ENCODE measurements around the gene KIF26A.

KIF26A gene

GRCh38 chr14:104140213-104140462 lies 1.8 kb downstream of the KIF26A start:
- Histone ChIP-seq H3K4me1 (ENCODE audit: control insufficient read depth in 1 of 2, insufficient read depth in 2 of 2, low read length in 2 of 2) (peaks cover 3 to 21% of the 10 kb centered on the region in 2 donors), H3K9me3 (ENCODE audit: control insufficient read depth in 1 of 2, low read length in 2 of 2) (no peaks in the 10 kb centered on the region), H3K27ac (ENCODE audit: low read depth, low read length) (no peak overlapping the region), H3K4me3 (ENCODE audit: low read depth in 1 of 2, low read length in 2 of 2) (no peak overlapping the region), H3K36me3 (ENCODE audit: control insufficient read depth in 1 of 2, insufficient read depth in 2 of 2, low read length in 2 of 2) (no peaks in the 10 kb centered on the region), H3K9ac (ENCODE audit: low read depth in 1 of 2, low read length in 2 of 2) (no peak overlapping the region), H3K27me3 (ENCODE audit: control insufficient read depth in 1 of 2, insufficient read depth in 2 of 2, low read length in 2 of 2) (peaks cover 27 to 33% of the 10 kb centered on the region in 2 donors)

GRCh38 chr14:104140463-104141331 lies 2.3 kb downstream of the KIF26A start:
- Histone ChIP-seq H3K4me3 (ENCODE audit: low read depth in 1 of 2, low read length in 2 of 2) (no peak overlapping the region), H3K4me1 (ENCODE audit: control insufficient read depth in 1 of 2, insufficient read depth in 2 of 2, low read length in 2 of 2) (peaks cover 3 to 16% of the 10 kb centered on the region in 2 donors), H3K27me3 (ENCODE audit: control insufficient read depth in 1 of 2, insufficient read depth in 2 of 2, low read length in 2 of 2) (peaks cover 22 to 28% of the 10 kb centered on the region in 2 donors), H3K9me3 (ENCODE audit: control insufficient read depth in 1 of 2, low read length in 2 of 2) (no peaks in the 10 kb centered on the region), H3K9ac (ENCODE audit: low read depth in 1 of 2, low read length in 2 of 2) (no peak overlapping the region), H3K27ac (ENCODE audit: low read depth, low read length) (no peak overlapping the region), H3K36me3 (ENCODE audit: control insufficient read depth in 1 of 2, insufficient read depth in 2 of 2, low read length in 2 of 2) (no peaks in the 10 kb centered on the region)

- Histone ChIP-seq H3K27ac (ENCODE audit: low read depth, low read length) (no peak overlapping the region), H3K4me3 (ENCODE audit: low read depth in 1 of 2, low read length in 2 of 2) (no peak overlapping the region), H3K36me3 (ENCODE audit: control insufficient read depth in 1 of 2, insufficient read depth in 2 of 2, low read length in 2 of 2) (no peaks in the 10 kb centered on the region), H3K9ac (ENCODE audit: low read depth in 1 of 2, low read length in 2 of 2) (no peak overlapping the region), H3K27me3 (ENCODE audit: control insufficient read depth in 1 of 2, insufficient read depth in 2 of 2, low read length in 2 of 2) (peaks cover 15 to 21% of the 10 kb centered on the region in 2 donors), H3K4me1 (ENCODE audit: control insufficient read depth in 1 of 2, insufficient read depth in 2 of 2, low read length in 2 of 2) (peaks cover 3 to 14% of the 10 kb centered on the region in 2 donors), H3K9me3 (ENCODE audit: control insufficient read depth in 1 of 2, low read length in 2 of 2) (no peaks in the 10 kb centered on the region)
Measured at GRCh38 chr14:104141621-104142091, 3.3 kb downstream of the KIF26A start.

- Histone ChIP-seq H3K4me3 (ENCODE audit: low read depth in 1 of 2, low read length in 2 of 2) (no peak overlapping the region), H3K4me1 (ENCODE audit: control insufficient read depth in 1 of 2, insufficient read depth in 2 of 2, low read length in 2 of 2) (peaks cover 3 to 7% of the 10 kb centered on the region in 2 donors), H3K27me3 (ENCODE audit: control insufficient read depth in 1 of 2, insufficient read depth in 2 of 2, low read length in 2 of 2) (peaks cover 8 to 15% of the 10 kb centered on the region in 2 donors)
Measured at GRCh38 chr14:104142136-104142945, 4.0 kb downstream of the KIF26A start.

GRCh38 chr14:104142946-104143470 lies 4.6 kb downstream of the KIF26A start:
- Histone ChIP-seq H3K9me3 (ENCODE audit: control insufficient read depth in 1 of 2, low read length in 2 of 2) (no peaks in the 10 kb centered on the region), H3K4me1 (ENCODE audit: control insufficient read depth in 1 of 2, insufficient read depth in 2 of 2, low read length in 2 of 2) (peaks cover 0 to 2% of the 10 kb centered on the region in 2 donors), H3K36me3 (ENCODE audit: control insufficient read depth in 1 of 2, insufficient read depth in 2 of 2, low read length in 2 of 2) (no peaks in the 10 kb centered on the region), H3K9ac (ENCODE audit: low read depth in 1 of 2, low read length in 2 of 2) (no peak overlapping the region), H3K27ac (ENCODE audit: low read depth, low read length) (no peak overlapping the region), H3K4me3 (ENCODE audit: low read depth in 1 of 2, low read length in 2 of 2) (no peak overlapping the region), H3K27me3 (ENCODE audit: control insufficient read depth in 1 of 2, insufficient read depth in 2 of 2, low read length in 2 of 2) (peaks cover 7 to 12% of the 10 kb centered on the region in 2 donors)

More at GRCh38 chr14:104142136-104142945, 4.0 kb downstream of the KIF26A start:
- Histone ChIP-seq H3K27ac (ENCODE audit: low read depth, low read length) (no peak overlapping the region), H3K36me3 (ENCODE audit: control insufficient read depth in 1 of 2, insufficient read depth in 2 of 2, low read length in 2 of 2) (no peaks in the 10 kb centered on the region), H3K9me3 (ENCODE audit: control insufficient read depth in 1 of 2, low read length in 2 of 2) (no peaks in the 10 kb centered on the region), H3K9ac (ENCODE audit: low read depth in 1 of 2, low read length in 2 of 2) (no peak overlapping the region)

GRCh38 chr14:104143521-104144452 lies 5.4 kb downstream of the KIF26A start:
- Histone ChIP-seq H3K27ac (ENCODE audit: low read depth, low read length) (no peak overlapping the region), H3K36me3 (ENCODE audit: control insufficient read depth in 1 of 2, insufficient read depth in 2 of 2, low read length in 2 of 2) (no peaks in the 10 kb centered on the region), H3K4me3 (ENCODE audit: low read depth in 1 of 2, low read length in 2 of 2) (no peak overlapping the region), H3K9ac (ENCODE audit: low read depth in 1 of 2, low read length in 2 of 2) (no peak overlapping the region), H3K27me3 (ENCODE audit: control insufficient read depth in 1 of 2, insufficient read depth in 2 of 2, low read length in 2 of 2) (peaks cover 7 to 11% of the 10 kb centered on the region in 2 donors), H3K9me3 (ENCODE audit: control insufficient read depth in 1 of 2, low read length in 2 of 2) (no peaks in the 10 kb centered on the region), H3K4me1 (ENCODE audit: control insufficient read depth in 1 of 2, insufficient read depth in 2 of 2, low read length in 2 of 2) (no peaks in the 10 kb centered on the region)

GRCh38 chr14:104144453-104144790 lies 6.0 kb downstream of the KIF26A start:
- Histone ChIP-seq H3K27ac (ENCODE audit: low read depth, low read length) (no peak overlapping the region), H3K27me3 (ENCODE audit: control insufficient read depth in 1 of 2, insufficient read depth in 2 of 2, low read length in 2 of 2) (peaks cover 1 to 6% of the 10 kb centered on the region in 2 donors), H3K36me3 (ENCODE audit: control insufficient read depth in 1 of 2, insufficient read depth in 2 of 2, low read length in 2 of 2) (no peaks in the 10 kb centered on the region), H3K4me1 (ENCODE audit: control insufficient read depth in 1 of 2, insufficient read depth in 2 of 2, low read length in 2 of 2) (no peaks in the 10 kb centered on the region), H3K9ac (ENCODE audit: low read depth in 1 of 2, low read length in 2 of 2) (no peak overlapping the region), H3K9me3 (ENCODE audit: control insufficient read depth in 1 of 2, low read length in 2 of 2) (no peaks in the 10 kb centered on the region), H3K4me3 (ENCODE audit: low read depth in 1 of 2, low read length in 2 of 2) (no peak overlapping the region)

GRCh38 chr14:104144911-104145825 lies 6.8 kb downstream of the KIF26A start:
- Histone ChIP-seq H3K27me3 (ENCODE audit: control insufficient read depth in 1 of 2, insufficient read depth in 2 of 2, low read length in 2 of 2) (peaks cover 0 to 2% of the 10 kb centered on the region in 2 donors), H3K9ac (ENCODE audit: low read depth in 1 of 2, low read length in 2 of 2) (no peak overlapping the region), H3K36me3 (ENCODE audit: control insufficient read depth in 1 of 2, insufficient read depth in 2 of 2, low read length in 2 of 2) (no peaks in the 10 kb centered on the region), H3K4me3 (ENCODE audit: low read depth in 1 of 2, low read length in 2 of 2) (no peak overlapping the region), H3K9me3 (ENCODE audit: control insufficient read depth in 1 of 2, low read length in 2 of 2) (no peaks in the 10 kb centered on the region), H3K4me1 (ENCODE audit: control insufficient read depth in 1 of 2, insufficient read depth in 2 of 2, low read length in 2 of 2) (no peaks in the 10 kb centered on the region), H3K27ac (ENCODE audit: low read depth, low read length) (no peak overlapping the region)

All from duodenal mucosa (tissue), 2 donors.